Forelimb muscle (tissue), 1 donor: Measurements from ENCODE around the gene CYP21A2. TPM values are rescaled to one million over a fixed set of nuclear protein-coding genes. Genes with fewer than 3 reads are reported as not detected.
"Not testable (repeated sequence)": the region's sequence is repeated elsewhere in the genome, so short reads cannot be mapped to it uniquely, and the experiment has no call there.

Experiments used
- DNase-seq: peaks from one replicate; pipeline ENCODE4 v3.0.0-alpha.2; 2013; ENCODE audit warnings: low read depth
- polyA plus RNA-seq: library from polyadenylated mRNA; unstranded; fragments of 120-200 nt; gene quantifications from one replicate; pipeline ENCODE4 v1.2.1, GENCODE V29; 2013; ENCODE audit not compliant: insufficient read length

Gene CYP21A2
- polyA plus RNA-seq, 1 donor: 1.0 TPM

GRCh38 chr6:32029553-32029952 lies 8.7 kb upstream of the CYP21A2 start:
- not testable (repeated sequence) for DNase-seq

DNA sequence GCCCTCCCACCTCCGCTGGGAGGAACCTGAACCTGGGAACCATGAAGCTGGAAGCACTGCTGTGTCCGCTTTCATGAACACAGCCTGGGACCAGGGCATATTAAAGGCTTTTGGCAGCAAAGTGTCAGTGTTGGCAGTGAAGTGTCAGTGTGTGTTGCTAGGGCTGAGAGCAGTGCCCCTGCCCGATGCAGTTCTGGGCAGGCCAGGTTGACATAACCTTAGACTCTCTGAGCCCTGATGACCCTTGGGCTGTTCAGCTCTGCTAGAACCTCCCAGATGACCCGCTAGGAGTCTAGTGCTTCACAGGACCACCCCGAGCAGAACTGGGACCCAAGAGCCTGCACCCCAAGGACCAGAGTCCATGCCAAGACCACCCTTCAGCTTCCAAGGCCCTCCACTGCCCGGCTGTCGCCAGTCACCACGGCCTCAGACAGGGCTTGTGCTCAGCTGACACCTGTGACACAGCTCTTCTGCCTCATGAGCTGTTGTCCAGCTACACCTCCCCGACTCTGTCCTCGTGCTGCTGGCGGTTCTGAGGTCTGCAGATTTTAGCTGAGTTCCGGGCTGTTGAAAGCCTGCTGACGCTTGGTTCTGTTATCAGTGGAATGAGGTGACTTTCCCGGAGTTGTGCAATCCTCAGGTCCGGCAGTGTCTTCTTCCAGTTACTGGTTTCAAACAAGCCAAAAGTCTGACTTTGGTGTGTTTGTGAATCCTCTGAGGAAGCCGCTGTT lies 2.8 kb upstream of the CYP21A2 start:
- not testable (repeated sequence) for DNase-seq

GRCh38 chr6:32037136-32037535 lies 1.1 kb upstream of the CYP21A2 start:
- not testable (repeated sequence) for DNase-seq

DNA sequence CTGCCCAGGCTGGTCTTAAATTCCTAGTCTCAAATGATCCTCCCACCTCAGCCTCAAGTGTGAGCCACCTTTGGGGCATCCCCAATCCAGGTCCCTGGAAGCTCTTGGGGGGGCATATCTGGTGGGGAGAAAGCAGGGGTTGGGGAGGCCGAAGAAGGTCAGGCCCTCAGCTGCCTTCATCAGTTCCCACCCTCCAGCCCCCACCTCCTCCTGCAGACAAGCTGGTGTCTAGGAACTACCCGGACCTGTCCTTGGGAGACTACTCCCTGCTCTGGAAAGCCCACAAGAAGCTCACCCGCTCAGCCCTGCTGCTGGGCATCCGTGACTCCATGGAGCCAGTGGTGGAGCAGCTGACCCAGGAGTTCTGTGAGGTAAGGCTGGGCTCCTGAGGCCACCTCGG lies 663 bp downstream of the CYP21A2 start:
- not testable (repeated sequence) for DNase-seq

DNA sequence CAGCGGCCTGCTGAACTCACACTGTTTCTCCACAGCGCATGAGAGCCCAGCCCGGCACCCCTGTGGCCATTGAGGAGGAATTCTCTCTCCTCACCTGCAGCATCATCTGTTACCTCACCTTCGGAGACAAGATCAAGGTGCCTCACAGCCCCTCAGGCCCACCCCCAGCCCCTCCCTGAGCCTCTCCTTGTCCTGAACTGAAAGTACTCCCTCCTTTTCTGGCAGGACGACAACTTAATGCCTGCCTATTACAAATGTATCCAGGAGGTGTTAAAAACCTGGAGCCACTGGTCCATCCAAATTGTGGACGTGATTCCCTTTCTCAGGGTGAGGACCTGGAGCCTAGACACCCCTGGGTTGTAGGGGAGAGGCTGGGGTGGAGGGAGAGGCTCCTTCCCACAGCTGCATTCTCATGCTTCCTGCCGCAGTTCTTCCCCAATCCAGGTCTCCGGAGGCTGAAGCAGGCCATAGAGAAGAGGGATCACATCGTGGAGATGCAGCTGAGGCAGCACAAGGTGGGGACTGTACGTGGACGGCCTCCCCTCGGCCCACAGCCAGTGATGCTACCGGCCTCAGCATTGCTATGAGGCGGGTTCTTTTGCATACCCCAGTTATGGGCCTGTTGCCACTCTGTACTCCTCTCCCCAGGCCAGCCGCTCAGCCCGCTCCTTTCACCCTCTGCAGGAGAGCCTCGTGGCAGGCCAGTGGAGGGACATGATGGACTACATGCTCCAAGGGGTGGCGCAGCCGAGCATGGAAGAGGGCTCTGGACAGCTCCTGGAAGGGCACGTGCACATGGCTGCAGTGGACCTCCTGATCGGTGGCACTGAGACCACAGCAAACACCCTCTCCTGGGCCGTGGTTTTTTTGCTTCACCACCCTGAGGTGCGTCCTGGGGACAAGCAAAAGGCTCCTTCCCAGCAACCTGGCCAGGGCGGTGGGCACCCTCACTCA lies 1.4 kb downstream of the CYP21A2 start:
- not testable (repeated sequence) for DNase-seq

DNA sequence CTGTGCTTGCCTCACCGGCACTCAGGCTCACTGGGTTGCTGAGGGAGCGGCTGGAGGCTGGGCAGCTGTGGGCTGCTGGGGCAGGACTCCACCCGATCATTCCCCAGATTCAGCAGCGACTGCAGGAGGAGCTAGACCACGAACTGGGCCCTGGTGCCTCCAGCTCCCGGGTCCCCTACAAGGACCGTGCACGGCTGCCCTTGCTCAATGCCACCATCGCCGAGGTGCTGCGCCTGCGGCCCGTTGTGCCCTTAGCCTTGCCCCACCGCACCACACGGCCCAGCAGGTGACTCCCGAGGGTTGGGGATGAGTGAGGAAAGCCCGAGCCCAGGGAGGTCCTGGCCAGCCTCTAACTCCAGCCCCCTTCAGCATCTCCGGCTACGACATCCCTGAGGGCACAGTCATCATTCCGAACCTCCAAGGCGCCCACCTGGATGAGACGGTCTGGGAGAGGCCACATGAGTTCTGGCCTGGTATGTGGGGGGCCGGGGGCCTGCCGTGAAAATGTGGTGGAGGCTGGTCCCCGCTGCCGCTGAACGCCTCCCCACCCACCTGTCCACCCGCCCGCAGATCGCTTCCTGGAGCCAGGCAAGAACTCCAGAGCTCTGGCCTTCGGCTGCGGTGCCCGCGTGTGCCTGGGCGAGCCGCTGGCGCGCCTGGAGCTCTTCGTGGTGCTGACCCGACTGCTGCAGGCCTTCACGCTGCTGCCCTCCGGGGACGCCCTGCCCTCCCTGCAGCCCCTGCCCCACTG lies 2.3 kb downstream of the CYP21A2 start:
- not testable (repeated sequence) for DNase-seq

DNA sequence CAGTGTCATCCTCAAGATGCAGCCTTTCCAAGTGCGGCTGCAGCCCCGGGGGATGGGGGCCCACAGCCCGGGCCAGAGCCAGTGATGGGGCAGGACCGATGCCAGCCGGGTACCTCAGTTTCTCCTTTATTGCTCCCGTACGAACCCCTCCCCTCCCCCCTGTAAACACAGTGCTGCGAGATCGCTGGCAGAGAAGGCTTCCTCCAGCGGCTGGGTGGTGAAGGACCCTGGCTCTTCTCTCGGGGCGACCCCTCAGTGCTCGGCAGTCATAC lies 2.8 kb downstream of the CYP21A2 start:
- DNase-seq: not testable (repeated sequence)

DNA sequence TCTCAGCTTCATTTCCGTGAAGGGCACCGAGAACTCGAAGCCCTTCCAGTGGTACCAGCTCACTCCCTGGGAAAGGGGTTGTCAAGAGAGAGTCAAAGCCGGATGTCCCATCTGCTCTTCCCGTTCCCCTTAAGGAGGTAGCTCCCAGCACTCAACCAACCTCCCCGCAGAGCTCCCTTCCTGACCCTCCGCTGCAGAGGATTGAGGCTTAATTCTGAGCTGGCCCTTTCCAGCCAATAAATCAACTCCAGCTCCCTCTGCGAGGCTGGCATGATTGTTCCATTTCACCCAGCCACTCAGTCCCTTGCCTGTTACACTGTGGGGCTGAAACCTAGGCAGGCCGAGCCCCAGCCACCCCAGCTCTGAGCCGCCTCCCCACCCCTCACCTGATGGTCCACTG lies 3.2 kb downstream of the CYP21A2 start:
- DNase-seq: not testable (repeated sequence)

DNA sequence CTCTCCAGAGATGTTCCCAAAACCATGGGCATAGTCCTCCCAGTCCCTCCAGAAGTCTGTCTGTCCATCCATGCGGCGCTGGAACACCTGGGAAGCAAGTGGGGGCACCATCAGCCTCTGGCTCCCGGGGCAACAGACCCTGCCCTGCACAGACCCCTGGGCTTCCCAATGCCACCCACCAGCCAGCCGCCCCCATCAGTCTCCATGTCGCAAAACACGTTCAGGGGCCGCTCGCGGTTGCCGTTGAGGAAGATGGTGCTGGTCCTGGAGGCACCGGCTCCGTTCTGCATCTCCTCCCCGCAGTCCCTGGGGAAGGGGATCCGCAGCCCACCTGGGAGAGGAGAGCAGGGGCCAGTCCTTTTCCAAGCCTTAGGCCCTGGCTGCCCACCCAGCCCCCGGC lies 4.1 kb downstream of the CYP21A2 start:
- DNase-seq: not testable (repeated sequence)

GRCh38 chr6:32043589-32044380 lies 5.6 kb downstream of the CYP21A2 start:
- not testable (repeated sequence) for DNase-seq

DNA sequence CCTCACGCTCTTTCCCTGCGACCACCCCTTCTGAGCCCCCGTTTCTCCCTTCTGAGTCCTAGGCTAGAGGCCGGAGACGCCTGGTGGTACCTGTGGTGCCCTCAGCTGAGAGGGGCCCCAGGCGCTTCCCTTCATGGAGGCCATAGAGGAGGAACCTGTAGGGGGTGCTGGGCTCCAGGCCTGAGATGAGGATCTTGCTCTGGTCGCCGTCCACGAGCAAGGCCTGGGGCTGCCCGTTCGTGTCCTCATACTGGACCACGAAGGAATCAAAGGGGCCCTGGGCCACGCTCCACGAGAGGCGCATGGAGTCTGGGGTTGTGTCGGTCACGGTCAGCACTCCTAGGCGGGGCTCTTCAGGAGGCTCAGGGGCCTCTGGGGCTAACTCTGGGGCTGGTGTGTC lies 6.7 kb downstream of the CYP21A2 start:
- not testable (repeated sequence) for DNase-seq

DNA sequence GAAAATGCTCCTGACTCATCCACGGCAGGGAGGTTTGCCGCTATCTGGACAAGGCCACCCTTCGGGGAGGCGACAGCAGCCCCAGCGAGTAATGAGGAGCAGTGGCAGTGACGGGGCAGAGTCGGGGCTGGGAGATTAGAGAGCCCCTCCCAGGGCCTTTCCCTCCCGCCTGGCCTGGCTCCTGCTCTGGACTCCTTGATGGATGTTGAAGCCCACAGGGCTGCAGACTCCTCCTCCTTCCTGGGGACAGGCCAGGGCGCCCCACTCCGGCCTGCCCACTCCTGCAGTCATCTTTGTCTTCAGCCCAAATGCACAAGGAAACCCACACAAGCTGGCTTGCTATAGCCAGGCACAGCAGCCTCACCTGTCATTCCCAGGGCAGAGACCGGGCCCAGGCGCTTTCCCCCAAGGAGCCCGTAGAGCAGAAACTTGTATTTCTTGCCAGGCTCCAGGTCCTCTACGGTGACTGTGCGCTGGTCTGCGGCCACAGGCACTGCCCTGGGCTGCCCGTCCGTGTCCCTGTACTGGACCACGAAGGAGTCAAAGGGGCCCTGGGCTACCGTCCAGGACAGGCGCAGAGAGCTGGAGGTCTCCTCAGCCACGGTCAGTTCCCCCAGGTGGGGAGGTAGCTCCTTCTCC lies 7.7 kb downstream of the CYP21A2 start:
- DNase-seq: no peak

GRCh38 chr6:32046450-32047083 lies 8.4 kb downstream of the CYP21A2 start:
- no peak for DNase-seq

DNA sequence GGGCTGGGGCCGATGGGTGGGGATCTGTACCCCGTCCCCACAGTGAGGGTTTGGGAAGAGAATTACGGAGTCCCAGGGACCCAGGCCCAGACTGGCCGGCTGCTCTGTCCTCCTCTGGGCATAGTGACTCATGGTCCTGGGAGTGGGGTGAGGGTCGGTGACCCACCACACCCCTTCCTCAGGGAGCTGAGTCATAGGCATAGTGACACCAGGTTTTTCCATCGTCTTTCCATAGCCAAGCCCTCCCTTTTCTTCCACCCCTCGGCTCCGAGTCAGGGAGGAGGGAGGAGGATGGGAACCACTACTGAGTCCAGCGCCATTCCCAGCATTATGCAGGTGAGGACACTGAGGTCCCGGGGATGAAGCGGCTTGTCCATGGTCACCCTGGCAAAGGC lies 8.9 kb downstream of the CYP21A2 start:
- no peak for DNase-seq

DNA sequence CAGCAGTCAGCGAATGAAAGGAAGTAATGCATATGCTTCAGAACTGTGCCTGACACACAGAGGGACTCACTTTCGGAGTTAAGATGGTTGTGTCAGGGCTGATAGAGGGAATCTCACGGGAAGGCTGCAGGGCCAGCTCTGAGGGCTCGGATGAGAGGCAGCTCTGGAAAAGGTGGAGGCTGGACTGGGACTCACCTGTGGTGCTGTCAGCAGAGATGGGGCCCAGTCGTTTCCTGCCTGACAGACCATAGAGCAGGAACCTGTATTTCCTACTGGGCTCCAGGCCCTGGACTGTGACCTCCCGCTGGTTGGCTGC lies 9.3 kb downstream of the CYP21A2 start:
- DNase-seq: no peak

- no peak for DNase-seq
Measured at GRCh38 chr6:32047855-32048766, 9.9 kb downstream of the CYP21A2 start.

GRCh38 chr6:32049149-32049548 lies 10.9 kb downstream of the CYP21A2 start:
- DNase-seq: not testable (repeated sequence)

- not testable (repeated sequence) for DNase-seq
Measured at GRCh38 chr6:32049736-32050135, 11.5 kb downstream of the CYP21A2 start.

- DNase-seq: no peak
Measured at GRCh38 chr6:32050562-32050961, 12.3 kb downstream of the CYP21A2 start.
